ENCODE results near the gene NXPH3.

- TF ChIP-seq MYC (IDR thresholded peaks at IDR 0.05; ENCODE audit: low read depth, low read length) (no peak), EZH2 (IDR thresholded peaks at IDR 0.05; ENCODE audit: borderline replicate concordance, low read depth, low read length, severe bottlenecking) (no peak), CTCF (IDR thresholded peaks at IDR 0.05; ENCODE audit: extremely low read depth in 1 of 2, insufficient read depth in 1 of 2, low read depth in 1 of 2, low read length in 2 of 2) (no peak), POLR2AphosphoS5 (IDR thresholded peaks at IDR 0.05; ENCODE audit: insufficient read depth, low read depth, low read length) (no peak), JUN (IDR thresholded peaks at IDR 0.05; ENCODE audit: borderline replicate concordance, insufficient read depth, insufficient read length, low read depth) (no peak)
These were observed 3.9 kb downstream of the NXPH3 start for GRCh38 chr17:49579522-49579921.

Data from endothelial cell of umbilical vein (primary cell).